ENCODE data around the gene TIMMDC1.
"Not testable (repeated sequence)": the region's sequence is repeated elsewhere in the genome, so short reads cannot be mapped to it uniquely, and the experiment has no call there.

TIMMDC1 gene

GRCh38 chr3:119514637-119515036 lies 16.3 kb downstream of the TIMMDC1 start:
- DNase-seq: no peak

GRCh38 chr3:119517112-119517511 lies 18.8 kb downstream of the TIMMDC1 start:
- DNase-seq: no peak

DNA sequence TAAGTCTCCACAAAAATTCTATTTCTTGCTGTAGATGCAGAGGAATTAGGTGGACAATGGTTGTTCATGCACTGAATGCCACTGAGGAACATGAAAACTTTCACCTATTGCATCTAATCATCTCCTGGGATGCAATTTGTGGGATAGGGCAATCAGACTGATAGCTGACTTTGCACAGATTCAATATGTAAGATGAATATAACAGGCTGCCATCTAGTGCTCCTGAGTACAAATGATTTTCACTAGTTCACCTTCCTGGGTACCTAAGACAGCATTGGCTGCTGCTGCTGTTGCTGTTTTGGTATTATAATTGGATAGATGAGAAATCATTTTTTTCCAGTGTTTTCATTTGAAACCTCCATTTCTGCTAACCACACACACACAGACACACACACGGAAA lies 19.7 kb downstream of the TIMMDC1 start:
- DNase-seq: no peak

- no peak for DNase-seq
Observed at GRCh38 chr3:119524931-119525662, 26.8 kb downstream of the TIMMDC1 start.

DNA sequence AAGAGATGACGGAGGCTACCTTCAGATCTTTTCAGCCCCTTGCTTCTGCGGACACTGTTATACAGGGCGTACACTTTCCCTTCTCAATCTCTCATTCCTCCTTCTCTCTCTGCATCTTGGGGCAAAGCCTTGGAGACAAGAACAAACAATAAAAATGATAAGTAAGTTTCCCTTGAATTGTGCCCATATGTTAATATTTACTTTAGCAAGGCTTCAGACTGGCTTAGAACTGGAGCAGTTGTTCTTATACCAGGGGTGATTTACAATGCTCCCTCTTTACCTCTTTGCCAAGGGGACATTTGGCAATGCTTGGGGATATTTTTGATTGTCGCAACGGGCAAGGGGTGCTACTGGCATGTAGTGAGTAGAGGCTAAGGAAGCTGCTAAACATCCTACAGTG lies 29.4 kb downstream of the TIMMDC1 start:
- DNase-seq: no peak

GRCh38 chr3:119529883-119530282 lies 31.5 kb downstream of the TIMMDC1 start:
- no peak for DNase-seq

DNA sequence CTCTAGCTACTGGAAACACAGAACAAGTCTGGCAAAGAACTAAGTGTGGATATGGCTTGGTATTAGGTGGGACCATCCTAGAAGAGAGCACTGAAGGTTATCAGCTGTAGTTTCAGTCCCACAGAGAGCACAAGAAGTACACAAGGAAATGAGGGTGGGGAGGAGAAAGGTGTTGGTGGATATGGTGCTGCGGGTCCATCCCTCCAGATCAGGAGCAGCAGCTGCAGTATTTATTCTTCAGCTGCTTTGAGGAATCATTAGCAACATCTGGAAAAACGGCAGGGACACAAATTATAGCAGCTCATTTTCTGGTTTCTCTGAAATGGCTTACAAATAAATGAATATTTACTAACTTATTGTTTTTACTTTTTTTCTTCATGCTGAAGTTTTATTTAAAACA lies 32.1 kb downstream of the TIMMDC1 start:
- DNase-seq: no peak

GRCh38 chr3:119531151-119531550 lies 32.8 kb downstream of the TIMMDC1 start:
- no peak for DNase-seq

DNA sequence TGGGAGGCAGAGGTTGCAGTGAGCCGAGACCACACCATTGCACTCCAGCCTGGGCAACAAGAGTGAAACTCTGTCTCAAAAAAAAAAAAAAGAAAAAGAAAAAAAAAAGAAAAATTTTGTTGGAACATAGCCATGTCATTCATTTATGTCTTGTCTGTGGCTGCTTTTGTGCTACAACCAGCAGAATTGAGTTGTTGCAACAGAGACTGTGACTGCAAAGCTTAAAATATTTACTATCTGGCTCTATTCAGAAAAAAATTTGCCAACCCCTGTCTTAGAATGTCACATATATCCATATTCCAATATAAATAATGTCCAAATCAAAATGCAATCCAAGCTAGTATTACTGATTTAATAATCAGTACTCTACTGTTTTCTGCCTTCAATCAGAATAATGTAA lies 35.9 kb downstream of the TIMMDC1 start:
- no peak for DNase-seq

DNA sequence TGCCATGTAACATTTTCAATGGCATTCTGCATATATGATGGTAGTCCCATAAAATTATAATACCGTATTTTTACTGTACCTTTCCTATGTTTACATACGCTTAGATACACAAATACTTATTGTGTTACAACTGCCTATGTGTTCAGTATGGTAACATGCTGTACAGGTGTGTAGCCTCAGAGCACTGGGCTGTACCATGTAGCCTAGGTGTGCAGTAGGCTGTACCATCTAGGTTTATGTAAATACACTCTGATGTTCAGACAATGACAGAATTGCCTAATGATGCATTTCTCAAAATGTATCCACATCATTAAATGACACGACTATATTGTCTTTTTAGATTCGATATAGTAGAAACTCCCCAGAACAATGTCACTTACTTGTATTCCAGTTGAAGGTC lies 38.4 kb downstream of the TIMMDC1 start:
- no peak for DNase-seq

DNA sequence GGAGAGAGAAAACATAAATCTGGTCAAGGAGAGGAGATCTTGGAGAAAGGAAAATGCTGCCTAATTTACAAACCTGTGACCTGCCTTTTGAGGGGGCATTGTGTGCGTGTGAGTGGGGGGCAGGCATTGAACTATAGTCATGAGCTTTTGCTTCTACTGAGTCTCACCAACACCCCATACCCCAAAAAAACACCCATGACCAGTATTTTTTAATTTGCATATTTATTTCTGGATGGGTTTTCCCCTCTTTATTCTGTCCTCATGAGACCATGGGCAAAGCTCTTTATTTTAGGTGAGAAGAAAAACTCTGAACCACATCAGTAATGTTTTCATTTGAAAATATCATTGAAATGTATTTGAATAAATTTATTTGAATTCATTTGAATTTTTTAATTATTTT lies 40.4 kb downstream of the TIMMDC1 start:
- DNase-seq: no peak

- DNase-seq: no peak
Observed at GRCh38 chr3:119541547-119541946, 43.2 kb downstream of the TIMMDC1 start.

DNA sequence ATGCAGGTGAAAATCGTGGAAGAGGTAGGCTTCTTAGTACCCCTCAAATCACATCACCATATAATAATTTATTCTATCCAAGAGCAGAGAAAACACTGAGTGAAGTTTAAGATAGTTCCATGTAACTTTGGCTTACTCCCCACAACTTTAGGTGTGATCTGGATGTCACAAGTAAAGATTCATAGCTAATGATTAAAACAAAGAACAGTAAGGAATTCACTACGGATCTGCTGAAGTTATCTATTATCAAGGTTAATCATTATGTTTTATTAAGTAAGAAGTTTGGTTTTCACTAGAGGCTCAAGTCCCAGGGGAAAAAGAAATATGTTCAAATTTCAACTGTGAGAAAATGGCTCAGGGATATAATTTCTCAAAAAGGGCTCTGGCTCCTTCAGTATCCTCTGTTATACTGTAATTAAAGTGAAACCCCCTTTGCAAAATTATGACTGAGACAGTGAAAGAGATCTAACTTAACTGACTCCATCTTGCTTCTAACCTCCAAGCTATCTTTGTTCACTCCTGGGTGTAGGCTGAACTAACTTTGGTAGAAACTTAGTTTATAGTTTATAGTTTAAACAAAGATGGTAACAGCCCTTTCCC lies 43.9 kb downstream of the TIMMDC1 start:
- no peak for DNase-seq

DNA sequence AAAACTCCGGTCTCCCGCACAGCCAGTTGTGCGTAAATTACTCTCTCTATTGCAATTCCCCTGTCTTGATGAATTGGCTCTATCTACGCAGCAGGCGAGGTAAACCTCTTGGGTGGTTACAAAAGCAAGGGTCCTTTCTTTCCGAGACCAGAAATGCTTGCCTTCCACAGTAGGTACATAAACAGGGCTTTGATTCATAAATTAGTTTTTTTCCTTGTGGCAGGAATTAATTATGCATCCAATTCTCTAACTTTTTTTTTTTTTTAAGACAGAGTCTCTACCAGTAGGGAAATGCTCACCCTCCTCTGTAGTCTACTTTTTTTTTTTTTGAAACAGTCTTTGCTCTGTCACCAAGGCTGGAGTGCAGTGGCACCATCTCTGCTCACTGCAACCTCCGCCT lies 44.8 kb downstream of the TIMMDC1 start:
- DNase-seq: no peak

- no peak for DNase-seq
Observed at GRCh38 chr3:119547227-119547626, 48.9 kb downstream of the TIMMDC1 start.

DNA sequence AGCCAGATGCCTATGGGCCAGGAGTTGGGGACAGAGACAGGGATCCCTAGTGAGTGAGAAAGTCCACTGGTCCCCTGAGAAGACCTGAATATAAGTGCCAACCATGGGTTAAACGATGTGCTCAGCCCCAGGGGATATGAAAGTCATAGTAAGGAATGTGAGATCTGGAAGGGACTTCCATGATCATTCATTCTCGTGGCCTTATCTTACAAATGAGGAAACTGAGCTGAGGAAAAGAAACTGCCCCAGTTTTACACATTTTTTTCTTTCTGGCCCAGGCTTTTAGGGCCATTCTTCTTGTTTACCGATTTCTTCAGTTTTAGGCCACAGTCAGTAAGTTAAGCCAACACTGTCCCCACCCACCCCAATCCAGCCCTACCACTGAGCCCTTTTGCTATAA lies 50.0 kb downstream of the TIMMDC1 start:
- no peak for DNase-seq

DNA sequence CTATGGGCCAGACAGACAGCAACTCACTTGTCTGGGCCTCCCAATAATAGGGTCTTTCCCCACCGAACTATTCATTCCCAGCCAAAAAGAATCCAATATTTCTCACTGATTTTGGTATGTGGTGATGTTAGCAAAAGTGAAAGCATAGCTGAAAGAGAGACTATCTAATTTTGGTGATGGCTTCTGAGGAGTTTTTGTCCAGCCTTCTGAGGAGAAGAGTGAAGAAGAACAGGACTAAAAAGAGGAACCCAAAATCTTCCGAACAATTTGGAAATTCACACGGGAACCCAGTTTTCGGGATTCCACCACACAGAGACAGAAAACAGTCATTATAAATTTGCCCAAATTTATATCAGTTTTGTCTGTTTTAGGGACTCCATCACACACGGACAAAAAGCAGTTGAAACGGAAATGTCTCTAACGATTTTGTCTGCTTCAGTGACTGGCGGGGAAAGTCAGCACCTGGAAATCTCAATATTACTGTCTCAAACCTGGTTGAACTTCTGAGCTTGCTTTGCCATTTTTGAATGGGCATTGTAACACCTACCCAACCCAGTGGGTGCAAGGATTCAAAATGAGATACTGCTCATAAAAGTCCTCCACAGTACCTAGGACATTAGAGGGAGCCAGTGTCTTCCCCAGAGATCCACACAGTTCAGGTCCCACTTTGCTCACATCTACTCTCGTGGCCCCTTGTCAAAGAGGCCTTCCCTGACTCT lies 52.0 kb downstream of the TIMMDC1 start:
- no peak for DNase-seq

DNA sequence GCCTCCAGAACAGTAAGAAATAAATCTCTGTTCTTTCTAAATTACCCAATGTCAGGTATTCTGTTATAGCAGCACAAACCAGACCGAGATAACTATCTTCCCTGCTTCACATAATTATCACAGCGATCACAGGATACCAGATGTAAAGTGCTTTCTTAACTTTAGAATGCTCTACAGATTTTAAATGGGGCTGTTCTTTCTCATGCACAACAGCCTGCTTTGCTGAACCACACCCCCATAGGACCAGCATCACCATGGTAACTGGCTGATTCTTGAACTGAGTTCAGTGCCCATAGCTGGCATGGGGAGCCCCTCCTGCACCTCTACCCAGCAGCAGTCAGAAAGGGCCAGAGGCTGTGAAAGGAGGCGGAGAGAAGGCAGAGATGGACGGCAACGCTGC lies 53.3 kb downstream of the TIMMDC1 start:
- DNase-seq: no peak

DNA sequence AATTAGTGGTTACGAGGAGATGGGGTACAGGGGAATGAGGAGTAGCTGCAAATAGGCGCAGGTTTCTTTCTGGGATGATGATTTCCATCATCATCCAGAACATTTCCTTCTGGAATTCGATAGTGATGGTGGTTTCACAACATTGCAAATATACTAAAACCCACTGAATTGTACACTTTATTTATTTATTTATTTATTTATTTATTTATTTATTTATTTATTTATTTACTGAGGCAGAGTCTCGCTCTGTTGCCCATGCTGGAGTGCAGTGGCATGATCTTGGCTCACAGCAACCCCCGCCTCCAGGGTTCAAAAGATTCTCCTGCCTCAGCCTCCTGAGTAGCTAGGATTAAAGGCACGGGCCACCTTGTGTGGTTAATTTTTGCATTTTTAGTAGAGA lies 54.6 kb downstream of the TIMMDC1 start:
- DNase-seq: not testable (repeated sequence)

GRCh38 chr3:119553823-119554415 lies 55.6 kb downstream of the TIMMDC1 start:
- no peak for DNase-seq

- no peak for DNase-seq
Observed at GRCh38 chr3:119555309-119555735, 57.0 kb downstream of the TIMMDC1 start.

- no peak for DNase-seq
Observed at GRCh38 chr3:119555929-119556328, 57.6 kb downstream of the TIMMDC1 start.

GRCh38 chr3:119557192-119557876 lies 59.0 kb downstream of the TIMMDC1 start:
- no peak for DNase-seq

All from SIG-M5 (cell line).